NB4 (cell line): Measurements from ENCODE around the gene CDH13.

Experiments
- DNase-seq: peaks from one replicate; pipeline ENCODE4 v3.0.0; 2010; ENCODE audit warnings: low read depth
- H3K4me3 ChIP-seq: one replicate; pipeline ENCODE4 v1.5.1; 2011; ENCODE audit warnings: mild to moderate bottlenecking, low read depth, low read length, moderate library complexity
- CTCF ChIP-seq: IDR thresholded peaks from one replicate; pipeline ENCODE4 v1.5.1; 2012; ENCODE audit warnings: low read depth, low read length
- MAX ChIP-seq: IDR thresholded peaks from 2 replicates; pipeline ENCODE4 v1.6.1; 2011; ENCODE audit warnings: low read depth, low read length
- MYC ChIP-seq: IDR thresholded peaks from 2 replicates; pipeline ENCODE4 v1.6.1; 2011; ENCODE audit warnings: low read depth, low read length
- POLR2A ChIP-seq: IDR thresholded peaks from 2 replicates; pipeline ENCODE4 v1.6.1; 2011; ENCODE audit warnings: mild to moderate bottlenecking; ENCODE audit not compliant: insufficient read length; ENCODE audit errors: extremely low read depth

The CDH13 gene

GRCh38 chr16:83835586-83836566, 1209.1 kb downstream of the CDH13 start:
- peak; percentile 72 for DNase-seq
- TF ChIP-seq MAX (no peak), MYC (no peak), POLR2A (no peak), CTCF (no peak)
- no peak overlapping the region for H3K4me3 ChIP-seq

GRCh38 chr16:83837566-83837965, 1210.8 kb downstream of the CDH13 start:
- no peak for DNase-seq
- no peak overlapping the region for H3K4me3 ChIP-seq
- TF ChIP-seq POLR2A (no peak), MAX (no peak), CTCF (no peak), MYC (no peak)

GRCh38 chr16:83838151-83838550, 1211.4 kb downstream of the CDH13 start:
- no peak overlapping the region for H3K4me3 ChIP-seq
- DNase-seq, result no peak
- TF ChIP-seq MYC, result no peak

- TF ChIP-seq MYC (no peak), MAX (no peak)
- H3K4me3 ChIP-seq, result no peak overlapping the region
- DNase-seq, result no peak
Measured at GRCh38 chr16:83839561-83839960, 1212.8 kb downstream of the CDH13 start.

- DNase-seq, result no peak
- no peak for TF ChIP-seq CTCF
- no peak overlapping the region for H3K4me3 ChIP-seq
Measured at GRCh38 chr16:83840060-83840617, 1213.4 kb downstream of the CDH13 start.

- H3K4me3 ChIP-seq, result no peak overlapping the region
- DNase-seq, result no peak
- TF ChIP-seq CTCF (no peak), MAX (no peak), POLR2A (no peak), MYC (no peak)
Measured at GRCh38 chr16:83842291-83842690, 1215.5 kb downstream of the CDH13 start.
